ENCODE measurements around the gene ZNF691.

The ZNF691 gene

DNA sequence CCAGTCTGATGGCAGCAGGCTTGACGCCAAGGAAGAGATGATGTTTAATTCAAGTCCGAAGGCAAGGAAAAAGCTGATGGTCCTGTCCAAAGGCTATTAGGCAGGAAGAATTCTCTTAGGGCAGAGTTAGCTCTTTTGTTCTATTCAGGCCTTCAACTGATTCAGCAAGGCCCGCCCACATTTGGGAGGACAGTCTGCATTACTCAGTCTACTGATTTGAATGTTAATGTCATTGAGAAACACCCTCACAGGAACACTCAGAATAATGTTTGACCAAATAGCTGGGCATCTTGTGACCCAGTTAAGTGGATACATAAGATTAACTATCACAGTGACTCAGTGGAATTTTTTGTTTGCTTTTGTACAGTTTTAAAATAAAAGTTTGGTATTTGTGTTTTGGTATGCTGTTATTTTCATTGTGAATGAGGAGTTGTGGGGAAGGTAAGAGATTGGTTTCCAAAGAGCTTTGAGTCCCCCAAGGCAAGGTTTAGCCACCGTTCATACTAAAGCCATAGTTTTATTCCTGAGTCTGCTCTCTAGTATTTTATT is 1.7 kb upstream of the ZNF691 start:
- H4K20me1 ChIP-seq (ENCODE audit: insufficient read depth, low read length): no peaks in the 10 kb centered on the region
- H3K9ac ChIP-seq (ENCODE audit: low read length): no peak overlapping the region
- H3F3A ChIP-seq (ENCODE audit: insufficient read depth, low read length): no peaks in the 10 kb centered on the region
- H3K27ac ChIP-seq (ENCODE audit: low read depth, low read length, poor library complexity, severe bottlenecking): no peak overlapping the region
- no peak for TF ChIP-seq EZH2 (IDR thresholded peaks at IDR 0.05; ENCODE audit: borderline replicate concordance, low read length)
- TF ChIP-seq, protein P1, sequence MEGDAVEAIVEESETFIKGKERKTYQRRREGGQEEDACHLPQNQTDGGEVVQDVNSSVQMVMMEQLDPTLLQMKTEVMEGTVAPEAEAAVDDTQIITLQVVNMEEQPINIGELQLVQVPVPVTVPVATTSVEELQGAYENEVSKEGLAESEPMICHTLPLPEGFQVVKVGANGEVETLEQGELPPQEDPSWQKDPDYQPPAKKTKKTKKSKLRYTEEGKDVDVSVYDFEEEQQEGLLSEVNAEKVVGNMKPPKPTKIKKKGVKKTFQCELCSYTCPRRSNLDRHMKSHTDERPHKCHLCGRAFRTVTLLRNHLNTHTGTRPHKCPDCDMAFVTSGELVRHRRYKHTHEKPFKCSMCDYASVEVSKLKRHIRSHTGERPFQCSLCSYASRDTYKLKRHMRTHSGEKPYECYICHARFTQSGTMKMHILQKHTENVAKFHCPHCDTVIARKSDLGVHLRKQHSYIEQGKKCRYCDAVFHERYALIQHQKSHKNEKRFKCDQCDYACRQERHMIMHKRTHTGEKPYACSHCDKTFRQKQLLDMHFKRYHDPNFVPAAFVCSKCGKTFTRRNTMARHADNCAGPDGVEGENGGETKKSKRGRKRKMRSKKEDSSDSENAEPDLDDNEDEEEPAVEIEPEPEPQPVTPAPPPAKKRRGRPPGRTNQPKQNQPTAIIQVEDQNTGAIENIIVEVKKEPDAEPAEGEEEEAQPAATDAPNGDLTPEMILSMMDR (IDR thresholded peaks at IDR 0.05; ENCODE audit: low read length): no peak
- H3K36me3 ChIP-seq (ENCODE audit: insufficient read depth, low read length): peaks cover 17% of the 10 kb centered on the region
- no peaks in the 10 kb centered on the region for H3K27me3 ChIP-seq (ENCODE audit: insufficient read depth, low read length)
- no peak overlapping the region for H2AFZ ChIP-seq (ENCODE audit: low read length)
- H3K79me2 ChIP-seq (ENCODE audit: insufficient read depth, low read length): no peaks in the 10 kb centered on the region
- H3K4me1 ChIP-seq (ENCODE audit: insufficient read depth, low read length, severe bottlenecking): peaks cover 23% of the 10 kb centered on the region
- no peaks in the 10 kb centered on the region for H3K9me3 ChIP-seq (ENCODE audit: low read length)
- no peak overlapping the region for H3K4me3 ChIP-seq (ENCODE audit: low read depth, low read length, poor library complexity, severe bottlenecking)
- H3K9me2 ChIP-seq (ENCODE audit: low read depth, low read length): no peaks in the 10 kb centered on the region
- no peak overlapping the region for H3K4me2 ChIP-seq (ENCODE audit: low read length)

DNA sequence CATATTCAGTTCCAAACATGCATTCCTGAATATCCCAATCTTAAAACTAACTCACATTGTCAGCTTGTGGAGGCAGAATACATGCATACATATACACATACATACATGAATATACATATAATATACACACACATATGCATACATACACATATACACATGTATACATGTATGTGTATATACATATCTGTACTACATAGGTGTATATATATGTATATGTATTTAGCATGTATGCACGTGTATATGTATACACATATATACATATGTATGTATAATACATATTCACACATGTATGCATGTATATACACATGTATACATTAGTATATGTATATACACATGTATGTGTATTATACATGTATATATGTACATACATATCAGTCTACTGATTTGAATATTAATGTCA is 1.2 kb upstream of the ZNF691 start:
- Histone ChIP-seq H3K27ac (ENCODE audit: low read depth, low read length, poor library complexity, severe bottlenecking) (no peak overlapping the region), H3K4me2 (ENCODE audit: low read length) (no peak overlapping the region), H3K9ac (ENCODE audit: low read length) (no peak overlapping the region), H2AFZ (ENCODE audit: low read length) (no peak overlapping the region), H4K20me1 (ENCODE audit: insufficient read depth, low read length) (no peaks in the 10 kb centered on the region), H3F3A (ENCODE audit: insufficient read depth, low read length) (no peaks in the 10 kb centered on the region), H3K4me1 (ENCODE audit: insufficient read depth, low read length, severe bottlenecking) (peaks cover 23% of the 10 kb centered on the region), H3K27me3 (ENCODE audit: insufficient read depth, low read length) (no peaks in the 10 kb centered on the region), H3K9me3 (ENCODE audit: low read length) (no peaks in the 10 kb centered on the region), H3K4me3 (ENCODE audit: low read depth, low read length, poor library complexity, severe bottlenecking) (no peak overlapping the region), H3K36me3 (ENCODE audit: insufficient read depth, low read length) (peaks cover 22% of the 10 kb centered on the region), H3K79me2 (ENCODE audit: insufficient read depth, low read length) (no peaks in the 10 kb centered on the region), H3K9me2 (ENCODE audit: low read depth, low read length) (no peaks in the 10 kb centered on the region)
- no peak for TF ChIP-seq EZH2 (IDR thresholded peaks at IDR 0.05; ENCODE audit: borderline replicate concordance, low read length)
- TF ChIP-seq, protein P1 (IDR thresholded peaks at IDR 0.05; ENCODE audit: low read length): no peak

DNA sequence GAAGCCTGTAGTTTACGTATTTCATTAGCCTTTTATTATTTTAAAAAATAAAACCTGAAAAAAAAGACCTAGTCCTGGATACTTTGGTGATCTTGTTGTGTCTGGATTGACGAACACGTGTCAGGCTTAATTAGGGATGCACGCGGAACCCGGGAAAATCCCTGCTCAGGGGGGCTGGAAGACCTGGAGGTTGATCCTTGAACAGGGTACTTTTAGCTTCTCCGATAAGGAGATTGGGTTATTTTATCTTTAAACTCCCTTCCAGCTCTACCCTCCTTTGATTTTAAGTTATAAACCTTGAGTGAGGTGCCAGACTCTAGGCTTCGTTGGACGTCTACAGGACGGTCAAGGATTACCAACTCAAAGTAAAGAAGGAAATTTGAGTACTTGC is 552 bp upstream of the ZNF691 start:
- Histone ChIP-seq H3K79me2 (ENCODE audit: insufficient read depth, low read length) (no peaks in the 10 kb centered on the region), H3K27ac (ENCODE audit: low read depth, low read length, poor library complexity, severe bottlenecking) (no peak overlapping the region), H4K20me1 (ENCODE audit: insufficient read depth, low read length) (no peaks in the 10 kb centered on the region), H3K36me3 (ENCODE audit: insufficient read depth, low read length) (peaks cover 29% of the 10 kb centered on the region), H3K4me1 (ENCODE audit: insufficient read depth, low read length, severe bottlenecking) (peaks cover 23% of the 10 kb centered on the region), H3K4me3 (ENCODE audit: low read depth, low read length, poor library complexity, severe bottlenecking) (peak overlapping the region; percentile 85), H3F3A (ENCODE audit: insufficient read depth, low read length) (no peaks in the 10 kb centered on the region), H2AFZ (ENCODE audit: low read length) (peak overlapping the region; percentile 85), H3K9me3 (ENCODE audit: low read length) (0 out of 2 replicates have a peak, but pooled peaks cover 3% of the 10 kb centered on the region), H3K27me3 (ENCODE audit: insufficient read depth, low read length) (no peaks in the 10 kb centered on the region), H3K9me2 (ENCODE audit: low read depth, low read length) (no peaks in the 10 kb centered on the region), H3K4me2 (ENCODE audit: low read length) (peak overlapping the region; percentile 87), H3K9ac (ENCODE audit: low read length) (peak overlapping the region; percentile 68)
- no peak for TF ChIP-seq EZH2 (IDR thresholded peaks at IDR 0.05; ENCODE audit: borderline replicate concordance, low read length)
- TF ChIP-seq, protein P1 (IDR thresholded peaks at IDR 0.05; ENCODE audit: low read length): no peak

Data from OCI-LY1 (cell line).